Globus pallidus (tissue), 1 donor: Measurements from ENCODE around the gene SARS2.
"Not testable (repeated sequence)": the region's sequence is repeated elsewhere in the genome, so short reads cannot be mapped to it uniquely, and the experiment has no call there.

Experiments used
- DNase-seq: peaks from one replicate; pipeline ENCODE4 v3.0.0-alpha.2; 2015; ENCODE audit warnings: low spot score

SARS2 gene

GRCh38 chr19:38929929-38930775 is at the start of gene SARS2:
TSS of gene SARS2 (minus strand) at chr19:38930763. CDS start at chr19:38930736, 27 bp downstream.
- peak; percentile 95 for DNase-seq

GRCh38 chr19:38979812-38980211 is 49.2 kb upstream of the SARS2 start:
- DNase-seq = no peak

GRCh38 chr19:38978326-38978689 is 47.7 kb upstream of the SARS2 start:
- DNase-seq = no peak

GRCh38 chr19:38977445-38978325 is 47.1 kb upstream of the SARS2 start:
- no peak for DNase-seq

GRCh38 chr19:38975861-38976271 is 45.3 kb upstream of the SARS2 start:
- DNase-seq = peak; percentile 3

- peak; percentile 20 for DNase-seq
Measured at GRCh38 chr19:38975214-38975860, 44.8 kb upstream of the SARS2 start, which contains the start of gene FBXO17. TSS of gene FBXO17 (minus strand) at chr19:38975742. CDS start at chr19:38950319, 25,423 bp downstream.

- DNase-seq = no peak
Measured at GRCh38 chr19:38974624-38975213, 44.2 kb upstream of the SARS2 start.

GRCh38 chr19:38971672-38972071 is 41.1 kb upstream of the SARS2 start:
- DNase-seq = no peak

GRCh38 chr19:38970664-38971532 is 40.3 kb upstream of the SARS2 start:
- DNase-seq = no peak

GRCh38 chr19:38966149-38966548 is 35.6 kb upstream of the SARS2 start:
- DNase-seq = not testable (repeated sequence)

GRCh38 chr19:38964738-38965137 is 34.2 kb upstream of the SARS2 start:
- DNase-seq = no peak

GRCh38 chr19:38959618-38960017 is 29.1 kb upstream of the SARS2 start:
- DNase-seq = no peak

- no peak for DNase-seq
Measured at GRCh38 chr19:38958301-38958700, 27.7 kb upstream of the SARS2 start.

- no peak for DNase-seq
Measured at GRCh38 chr19:38956264-38956663, 25.7 kb upstream of the SARS2 start.

GRCh38 chr19:38953677-38954076 is 23.1 kb upstream of the SARS2 start:
- DNase-seq = no peak

- DNase-seq = no peak
Measured at GRCh38 chr19:38952395-38953165, 22.0 kb upstream of the SARS2 start.

GRCh38 chr19:38951187-38951586 is 20.6 kb upstream of the SARS2 start:
- DNase-seq = no peak

GRCh38 chr19:38949580-38950367 is 19.2 kb upstream of the SARS2 start:
- DNase-seq = peak; percentile 81
